NB4 (cell line): ENCODE measurements around the gene TTC34.

Experiments
- MYC ChIP-seq: IDR thresholded peaks from 2 replicates; pipeline ENCODE4 v1.6.1; 2011; ENCODE audit warnings: low read depth, low read length
- POLR2A ChIP-seq: IDR thresholded peaks from 2 replicates; pipeline ENCODE4 v1.6.1; 2011; ENCODE audit warnings: mild to moderate bottlenecking; ENCODE audit not compliant: insufficient read length; ENCODE audit errors: extremely low read depth
- TF ChIP-seq, protein P1 (sequence below): IDR thresholded peaks from one replicate; pipeline ENCODE4 v1.5.1; 2012; ENCODE audit warnings: low read depth, low read length
- TF ChIP-seq, protein P2 (sequence below): IDR thresholded peaks from 2 replicates; pipeline ENCODE4 v1.6.1; 2011; ENCODE audit warnings: low read depth, low read length

DNA sequence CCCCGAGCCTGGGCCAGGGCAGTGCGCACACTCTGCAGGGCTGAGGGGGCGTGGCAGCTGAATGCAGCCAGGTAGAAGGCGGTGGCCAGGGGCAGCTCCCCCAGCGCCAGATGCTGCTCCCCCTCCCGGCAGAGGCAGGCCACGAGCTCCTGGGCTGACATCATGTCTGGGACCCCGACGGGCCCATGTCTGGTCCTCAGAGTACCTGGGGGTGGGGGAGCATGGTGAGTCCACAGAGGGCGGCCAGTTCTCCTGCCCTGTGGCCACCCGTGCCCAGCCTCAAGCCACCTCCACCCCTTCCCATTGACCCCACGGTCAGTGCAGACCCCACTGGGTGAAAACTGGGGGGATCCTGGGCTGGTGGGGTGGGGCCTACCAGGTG lies 838 bp downstream of the TTC34 start:
- TF ChIP-seq, protein P1, sequence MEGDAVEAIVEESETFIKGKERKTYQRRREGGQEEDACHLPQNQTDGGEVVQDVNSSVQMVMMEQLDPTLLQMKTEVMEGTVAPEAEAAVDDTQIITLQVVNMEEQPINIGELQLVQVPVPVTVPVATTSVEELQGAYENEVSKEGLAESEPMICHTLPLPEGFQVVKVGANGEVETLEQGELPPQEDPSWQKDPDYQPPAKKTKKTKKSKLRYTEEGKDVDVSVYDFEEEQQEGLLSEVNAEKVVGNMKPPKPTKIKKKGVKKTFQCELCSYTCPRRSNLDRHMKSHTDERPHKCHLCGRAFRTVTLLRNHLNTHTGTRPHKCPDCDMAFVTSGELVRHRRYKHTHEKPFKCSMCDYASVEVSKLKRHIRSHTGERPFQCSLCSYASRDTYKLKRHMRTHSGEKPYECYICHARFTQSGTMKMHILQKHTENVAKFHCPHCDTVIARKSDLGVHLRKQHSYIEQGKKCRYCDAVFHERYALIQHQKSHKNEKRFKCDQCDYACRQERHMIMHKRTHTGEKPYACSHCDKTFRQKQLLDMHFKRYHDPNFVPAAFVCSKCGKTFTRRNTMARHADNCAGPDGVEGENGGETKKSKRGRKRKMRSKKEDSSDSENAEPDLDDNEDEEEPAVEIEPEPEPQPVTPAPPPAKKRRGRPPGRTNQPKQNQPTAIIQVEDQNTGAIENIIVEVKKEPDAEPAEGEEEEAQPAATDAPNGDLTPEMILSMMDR: no peak
- no peak for TF ChIP-seq POLR2A
- TF ChIP-seq, protein P2, sequence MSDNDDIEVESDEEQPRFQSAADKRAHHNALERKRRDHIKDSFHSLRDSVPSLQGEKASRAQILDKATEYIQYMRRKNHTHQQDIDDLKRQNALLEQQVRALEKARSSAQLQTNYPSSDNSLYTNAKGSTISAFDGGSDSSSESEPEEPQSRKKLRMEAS: no peak
- TF ChIP-seq MYC: no peak
